ENCODE measurements around the gene STRAP. TPM values are rescaled to one million over a fixed set of nuclear protein-coding genes. Genes with fewer than 3 reads are reported as not detected.

The STRAP gene
- total and polyA plus RNA-seq, 2 of the 8 experiments (the other 6 are each of a cell fraction or from before 2014, with no cell fraction given): 107 to 251 TPM

- TF ChIP-seq CTCF (IDR thresholded peaks at IDR 0.05; ENCODE audit: control extremely low read depth in 1 of 3, insufficient read depth in 1 of 3, low read depth in 1 of 3, low read length in 3 of 3): no peak
- TF ChIP-seq NRF1 (IDR thresholded peaks at IDR 0.05; ENCODE audit: low read depth, low read length): no peak
- TF ChIP-seq GABPA (IDR thresholded peaks at IDR 0.05; ENCODE audit: borderline replicate concordance, insufficient read depth, low read length): no peak
- no peak for TF ChIP-seq SUZ12 (IDR thresholded peaks at IDR 0.05; ENCODE audit: low read length)
These were observed 40.1 kb upstream of the STRAP start (continued) for GRCh38 chr12:15842108-15842507.

Measured in H1 (cell line).